Dendritic cell treated with granulocyte-macrophage colony-stimulating factor and Interleukin-4, amounts not matched to agents 40 ng/mL and 50 ng/mL, for 4 days (primary cell): Measurements from ENCODE around the gene CEP131.
A peak's percentile ranks its signal among the peaks of the same experiment; 100 is the strongest.

Experiments used
- H3K27ac Mint-ChIP-seq: one replicate; pipeline ENCODE4 v1.8.0; 2022; ENCODE audit warnings: mild to moderate bottlenecking, mixed read lengths
- H3K27me3 Mint-ChIP-seq: one replicate; pipeline ENCODE4 v1.8.0; 2022; ENCODE audit warnings: mild to moderate bottlenecking, mixed read lengths
- H3K36me3 Mint-ChIP-seq: one replicate; pipeline ENCODE4 v1.8.0; 2022; ENCODE audit warnings: low read depth, mixed read lengths
- H3K4me1 Mint-ChIP-seq: one replicate; pipeline ENCODE4 v1.8.0; 2022; ENCODE audit warnings: low read depth, mixed read lengths
- H3K4me3 Mint-ChIP-seq: one replicate; pipeline ENCODE4 v1.8.0; 2022; ENCODE audit warnings: mild to moderate bottlenecking, moderate library complexity, mixed read lengths
- H3K9me3 Mint-ChIP-seq: one replicate; pipeline ENCODE4 v1.8.0; 2022; ENCODE audit warnings: mixed read lengths
- intact Hi-C: fragments of 100-400 bp; cut with micrococcal nuclease; formaldehyde crosslinking; loops from one replicate; pipeline ENCODE4 v1.15.0; 2022

Gene CEP131

DNA sequence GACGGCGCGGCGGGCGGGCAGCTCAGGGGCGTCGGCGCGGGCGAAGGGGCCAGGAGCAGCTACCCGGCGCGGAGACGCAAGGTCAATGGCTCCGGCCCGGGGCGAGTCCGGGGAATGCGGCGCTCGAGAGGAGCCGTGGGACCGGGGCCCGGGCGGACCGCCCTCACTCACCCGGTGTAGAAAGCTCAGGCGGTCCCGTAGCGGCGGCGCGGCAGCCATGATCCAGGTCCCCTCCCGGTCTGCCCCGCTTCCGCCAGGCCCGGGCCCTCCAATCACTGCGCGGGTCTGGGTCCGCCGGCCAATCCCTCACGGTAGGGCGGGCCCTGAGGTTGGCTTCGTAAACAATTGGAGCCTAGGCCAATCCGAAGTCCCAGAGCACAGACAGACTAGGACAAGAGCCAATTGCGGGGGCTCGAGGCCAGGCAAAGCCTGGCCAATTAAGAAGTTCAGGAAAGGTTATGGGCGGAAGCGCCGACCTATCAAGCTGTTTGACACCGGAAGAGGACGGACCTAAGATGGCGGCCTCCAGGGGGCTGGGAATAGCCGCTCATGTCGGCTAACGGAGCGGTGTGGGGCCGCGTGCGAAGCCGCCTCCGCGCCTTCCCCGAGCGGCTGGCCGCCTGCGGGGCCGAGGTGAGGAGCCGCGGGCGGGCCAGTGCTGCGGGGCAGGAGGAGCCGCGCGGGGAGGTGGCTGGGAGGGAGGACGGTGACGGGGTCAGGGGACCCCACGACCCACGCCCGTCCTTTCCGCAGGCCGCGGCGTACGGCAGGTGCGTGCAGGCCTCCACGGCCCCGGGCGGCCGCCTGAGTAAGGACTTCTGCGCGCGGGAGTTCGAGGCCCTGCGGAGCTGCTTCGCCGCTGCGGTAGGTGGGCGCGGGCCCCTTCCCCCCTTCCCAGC is 16.3 kb upstream of the CEP131 start, which contains the start of the genes NDUFAF8 and TEPSIN:
NDUFAF8 (plus strand) TSS at position 504 of the 899 bp plus-strand sequence; CDS start at position 550, 46 bp downstream.
TEPSIN (minus strand) TSS at position 241 of the 899 bp plus-strand sequence; CDS start at position 219, 22 bp downstream.
- peaks cover 72% of the 10 kb centered on the region for H3K36me3 Mint-ChIP-seq
- intact Hi-C loops, result loop anchor here (2.0 kb wide), 2 partner anchors 16 to 90 kb away; partner anchors contain the start of gene CEP131
- H3K27ac Mint-ChIP-seq, result peak within 1 kb of the TSS; percentile 81
- H3K9me3 Mint-ChIP-seq, result no peaks in the 10 kb centered on the region
- H3K27me3 Mint-ChIP-seq, result no peaks in the 10 kb centered on the region
- H3K4me3 Mint-ChIP-seq, result peak within 1 kb of the TSS; percentile 90
- peaks cover 62% of the 10 kb centered on the region for H3K4me1 Mint-ChIP-seq

- peak overlapping the region; percentile 81 for H3K27ac Mint-ChIP-seq
- peaks cover 73% of the 10 kb centered on the region for H3K36me3 Mint-ChIP-seq
- intact Hi-C loops, result loop anchor here (2.0 kb wide), 2 partner anchors 16 to 90 kb away; partner anchors contain the start of gene CEP131
- no peaks in the 10 kb centered on the region for H3K27me3 Mint-ChIP-seq
- H3K4me3 Mint-ChIP-seq, result peak overlapping the region; percentile 90
- peaks cover 62% of the 10 kb centered on the region for H3K4me1 Mint-ChIP-seq
- no peaks in the 10 kb centered on the region for H3K9me3 Mint-ChIP-seq
Measured at GRCh38 chr17:81238490-81238814, 15.7 kb upstream of the CEP131 start.

DNA sequence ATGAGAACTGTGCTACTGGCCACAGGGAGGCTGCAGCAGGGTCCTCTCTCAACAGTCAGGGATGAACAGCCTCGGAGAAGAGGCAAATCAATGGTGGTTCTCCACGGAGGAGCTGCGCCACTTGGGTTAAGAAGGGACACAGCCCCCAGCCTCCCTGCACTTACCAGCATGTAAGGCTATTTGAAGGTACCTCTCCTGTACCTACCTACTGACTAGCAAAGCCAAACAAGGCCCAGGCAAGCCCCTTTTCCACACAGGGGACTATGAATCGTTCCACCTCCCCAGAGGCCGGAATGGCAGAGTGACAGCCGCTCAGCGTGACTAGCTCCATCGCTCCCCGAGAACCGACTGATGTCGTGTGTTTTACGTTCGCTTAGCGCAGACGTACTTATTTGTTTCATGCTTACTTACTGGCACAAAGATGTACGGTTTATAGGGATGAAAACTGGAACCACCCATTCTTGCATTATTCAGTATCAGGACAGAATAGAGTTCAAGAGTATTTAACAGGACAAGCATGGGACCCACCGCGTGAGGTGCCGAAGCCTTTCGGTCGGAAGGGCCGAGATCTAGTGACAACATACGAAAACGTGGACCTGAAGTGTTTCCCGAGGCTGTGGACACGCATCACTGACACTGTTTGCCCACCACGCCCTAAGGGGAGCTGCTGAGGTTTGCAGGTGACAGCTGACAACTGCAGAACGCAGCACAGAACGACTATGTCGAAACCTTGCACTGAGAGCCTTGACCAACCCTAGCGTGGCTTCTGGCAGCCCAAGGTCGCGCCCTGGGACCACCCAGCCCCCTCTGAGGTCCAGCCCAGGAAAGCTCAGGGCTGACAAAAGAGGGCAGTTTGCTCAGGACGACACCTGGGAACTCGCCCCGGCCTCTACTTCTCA is 15.1 kb upstream of the CEP131 start:
- peak overlapping the region; percentile 90 for H3K4me3 Mint-ChIP-seq
- peak overlapping the region; percentile 81 for H3K27ac Mint-ChIP-seq
- peaks cover 62% of the 10 kb centered on the region for H3K4me1 Mint-ChIP-seq
- H3K36me3 Mint-ChIP-seq, result peaks cover 74% of the 10 kb centered on the region
- no peaks in the 10 kb centered on the region for H3K9me3 Mint-ChIP-seq
- no peaks in the 10 kb centered on the region for H3K27me3 Mint-ChIP-seq
- intact Hi-C loops, result loop anchor here (2.0 kb wide), 2 partner anchors 15 to 89 kb away; partner anchors contain the start of gene CEP131

GRCh38 chr17:81236784-81237183 is 14.0 kb upstream of the CEP131 start:
- no peaks in the 10 kb centered on the region for H3K27me3 Mint-ChIP-seq
- H3K9me3 Mint-ChIP-seq, result no peaks in the 10 kb centered on the region
- no peak overlapping the region for H3K27ac Mint-ChIP-seq
- no peak overlapping the region for H3K4me3 Mint-ChIP-seq
- intact Hi-C loops, result no loop called here
- H3K36me3 Mint-ChIP-seq, result peaks cover 77% of the 10 kb centered on the region
- peaks cover 55% of the 10 kb centered on the region for H3K4me1 Mint-ChIP-seq

- H3K9me3 Mint-ChIP-seq, result no peaks in the 10 kb centered on the region
- no peaks in the 10 kb centered on the region for H3K27me3 Mint-ChIP-seq
- no peak overlapping the region for H3K27ac Mint-ChIP-seq
- peaks cover 48% of the 10 kb centered on the region for H3K4me1 Mint-ChIP-seq
- intact Hi-C loops, result no loop called here
- no peak overlapping the region for H3K4me3 Mint-ChIP-seq
- peaks cover 77% of the 10 kb centered on the region for H3K36me3 Mint-ChIP-seq
Measured at GRCh38 chr17:81235822-81236740, 13.3 kb upstream of the CEP131 start.

DNA sequence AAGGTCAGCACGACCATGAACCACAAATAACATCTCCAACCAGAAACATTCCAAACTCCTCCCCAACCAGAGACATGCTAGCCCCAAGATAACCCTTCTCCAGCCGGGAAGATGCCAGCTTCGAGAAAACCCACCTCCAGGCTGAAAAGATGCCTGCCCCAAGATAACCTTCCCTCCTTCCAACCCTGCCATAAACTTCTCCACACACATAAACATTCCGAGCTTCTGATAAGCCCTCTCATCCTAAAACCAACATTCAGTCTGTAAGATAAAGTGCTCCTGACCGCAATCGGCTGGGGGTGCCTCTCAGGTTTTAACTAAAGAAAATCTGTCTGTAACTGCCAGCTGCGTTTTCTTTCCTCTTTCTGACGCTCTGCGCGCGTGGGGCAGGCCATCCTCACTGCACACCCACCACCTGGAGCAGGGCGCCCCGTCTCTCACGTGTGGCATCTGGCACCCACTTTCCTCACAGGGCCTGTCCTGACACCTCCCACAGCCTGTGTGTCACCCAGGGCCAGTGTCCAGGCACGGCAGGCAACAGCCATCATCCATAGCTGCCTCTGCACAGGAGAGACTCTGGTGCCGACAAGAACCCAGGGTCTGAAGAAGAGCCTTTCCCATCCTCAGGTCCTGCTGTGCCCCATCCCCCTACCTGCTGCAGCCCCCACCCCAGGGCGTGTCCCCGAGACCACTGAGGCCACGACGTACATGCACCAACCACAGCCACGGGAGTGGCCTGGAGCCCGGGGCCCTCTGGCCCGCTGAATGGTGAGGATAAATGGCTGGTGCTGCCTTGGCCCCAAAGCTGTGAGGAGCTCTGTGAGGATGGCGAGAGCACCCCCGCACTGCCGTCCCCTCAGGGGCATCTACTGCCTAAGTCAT is 12.4 kb upstream of the CEP131 start:
- H3K36me3 Mint-ChIP-seq, result peaks cover 81% of the 10 kb centered on the region
- intact Hi-C loops, result no loop called here
- peaks cover 48% of the 10 kb centered on the region for H3K4me1 Mint-ChIP-seq
- no peaks in the 10 kb centered on the region for H3K27me3 Mint-ChIP-seq
- H3K27ac Mint-ChIP-seq, result no peak overlapping the region
- H3K9me3 Mint-ChIP-seq, result no peaks in the 10 kb centered on the region
- H3K4me3 Mint-ChIP-seq, result no peak overlapping the region

DNA sequence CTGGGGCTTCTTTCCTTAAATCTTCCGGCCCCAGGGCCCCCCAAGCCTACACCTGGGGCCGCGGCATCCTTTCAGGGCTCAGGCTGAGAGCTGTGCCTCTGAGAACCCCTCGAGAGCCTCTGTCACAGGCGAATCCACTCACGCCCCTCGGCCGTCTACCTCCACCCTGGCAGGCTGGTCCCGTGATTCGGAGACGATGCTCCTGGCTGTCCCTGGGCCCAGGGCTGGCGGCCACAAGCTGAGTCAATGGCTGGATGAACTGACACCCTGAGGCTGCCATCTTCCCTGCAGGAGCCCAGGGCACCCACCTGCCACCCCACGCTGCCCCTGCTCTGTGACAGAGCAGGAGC is 11.7 kb upstream of the CEP131 start:
- peaks cover 51% of the 10 kb centered on the region for H3K4me1 Mint-ChIP-seq
- no peaks in the 10 kb centered on the region for H3K9me3 Mint-ChIP-seq
- H3K4me3 Mint-ChIP-seq, result no peak overlapping the region
- H3K27ac Mint-ChIP-seq, result no peak overlapping the region
- no peaks in the 10 kb centered on the region for H3K27me3 Mint-ChIP-seq
- H3K36me3 Mint-ChIP-seq, result peaks cover 82% of the 10 kb centered on the region
- intact Hi-C loops, result no loop called here

DNA sequence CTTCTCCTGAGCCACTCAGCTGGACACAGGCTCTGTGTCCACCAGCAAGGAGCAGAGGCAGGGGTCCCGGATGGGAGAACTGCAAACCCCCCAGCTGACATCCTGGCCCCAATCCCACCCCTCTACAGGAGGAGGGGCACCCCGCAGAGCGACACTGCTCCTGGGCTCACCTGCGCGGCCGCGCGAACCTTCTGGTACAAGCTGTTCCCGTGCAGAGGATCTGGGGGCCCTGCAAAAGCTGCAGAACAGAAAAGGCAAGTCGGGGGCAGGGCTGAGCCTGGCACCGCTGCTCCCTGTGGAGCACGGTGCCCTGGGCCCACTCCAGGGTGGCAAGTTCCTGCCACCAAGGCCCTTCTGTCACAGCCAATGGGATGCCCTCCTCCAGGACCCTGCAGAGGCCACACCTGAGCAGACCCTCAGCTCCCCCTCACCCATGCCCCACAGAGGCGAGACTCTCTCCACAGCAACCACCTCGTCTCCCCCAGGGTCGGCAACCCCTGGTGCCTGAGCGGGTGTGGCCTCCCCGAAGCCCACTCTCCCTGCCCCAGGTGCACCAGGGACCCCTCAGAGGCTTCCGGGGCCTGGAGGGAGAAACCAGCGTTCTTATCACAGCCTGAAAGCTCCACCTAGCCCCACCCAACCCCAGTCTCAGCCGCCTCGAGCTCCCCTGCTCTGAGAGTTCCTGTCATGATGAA is 11.2 kb upstream of the CEP131 start:
- intact Hi-C loops, result no loop called here
- no peaks in the 10 kb centered on the region for H3K9me3 Mint-ChIP-seq
- H3K27me3 Mint-ChIP-seq, result no peaks in the 10 kb centered on the region
- H3K4me1 Mint-ChIP-seq, result peaks cover 56% of the 10 kb centered on the region
- peaks cover 85% of the 10 kb centered on the region for H3K36me3 Mint-ChIP-seq
- no peak overlapping the region for H3K27ac Mint-ChIP-seq
- no peak overlapping the region for H3K4me3 Mint-ChIP-seq

DNA sequence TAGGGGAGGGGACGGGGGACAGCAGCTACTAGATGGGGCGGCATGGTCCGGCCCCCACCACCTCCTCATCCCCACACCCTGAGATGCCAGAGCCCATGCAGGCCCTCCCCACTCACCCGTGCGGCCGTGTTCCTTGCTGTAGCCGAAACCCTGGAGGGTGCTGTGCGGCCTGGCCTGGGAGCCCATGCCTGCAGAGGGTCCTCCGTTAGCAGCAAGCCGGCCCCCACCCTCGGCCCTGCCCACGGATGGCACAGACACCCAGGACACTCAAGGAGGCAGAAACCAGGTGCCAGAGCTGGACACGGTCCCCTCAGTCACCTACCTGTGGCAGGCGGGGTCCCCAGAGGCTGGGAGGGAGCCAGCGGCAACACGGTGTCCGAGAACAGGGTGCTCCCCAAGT is 10.6 kb upstream of the CEP131 start:
- intact Hi-C loops, result no loop called here
- Mint-ChIP-seq H3K27me3 (no peaks in the 10 kb centered on the region), H3K9me3 (no peaks in the 10 kb centered on the region), H3K4me3 (no peak overlapping the region), H3K4me1 (peaks cover 63% of the 10 kb centered on the region), H3K36me3 (peaks cover 85% of the 10 kb centered on the region), H3K27ac (no peak overlapping the region)

GRCh38 chr17:81232616-81233241 is 10.0 kb upstream of the CEP131 start:
- Mint-ChIP-seq H3K27me3 (no peaks in the 10 kb centered on the region), H3K4me3 (no peak overlapping the region), H3K36me3 (peaks cover 85% of the 10 kb centered on the region), H3K27ac (no peak overlapping the region), H3K4me1 (peaks cover 64% of the 10 kb centered on the region), H3K9me3 (no peaks in the 10 kb centered on the region)
- intact Hi-C loops, result no loop called here

- Mint-ChIP-seq H3K4me3 (no peak overlapping the region), H3K27ac (no peak overlapping the region), H3K27me3 (no peaks in the 10 kb centered on the region), H3K36me3 (peaks cover 80% of the 10 kb centered on the region), H3K4me1 (peaks cover 62% of the 10 kb centered on the region), H3K9me3 (no peaks in the 10 kb centered on the region)
- intact Hi-C loops, result no loop called here
Measured at GRCh38 chr17:81231766-81232581, 9.2 kb upstream of the CEP131 start.
